Stimulated activated memory B cell treated with anti-CD40 and anti-IgM and Interleukin-4, amounts not matched to agents 10 μg/mL and 1 μg/mL and 100 μg/mL, for 72 hours (primary cell): Measurements from ENCODE around the gene B3GALNT2.
"Not testable (repeated sequence)": the region's sequence is repeated elsewhere in the genome, so short reads cannot be mapped to it uniquely, and the experiment has no call there.

Experiments used
- ATAC-seq: fragments of 150-1000 bp; cut with Tn5 transposase; 2 replicates; pipeline ENCODE4 v1.10.0; 2021
- H3K27ac Mint-ChIP-seq: one replicate; pipeline ENCODE4 v1.8.0; 2022; ENCODE audit warnings: mild to moderate bottlenecking, mixed read lengths
- H3K27me3 Mint-ChIP-seq: one replicate; pipeline ENCODE4 v1.8.0; 2022; ENCODE audit warnings: mixed read lengths
- H3K36me3 Mint-ChIP-seq: one replicate; pipeline ENCODE4 v1.8.0; 2022; ENCODE audit warnings: mixed read lengths
- H3K4me1 Mint-ChIP-seq: one replicate; pipeline ENCODE4 v1.8.0; 2022; ENCODE audit warnings: mixed read lengths
- H3K4me3 Mint-ChIP-seq: one replicate; pipeline ENCODE4 v1.8.0; 2022; ENCODE audit warnings: mild to moderate bottlenecking, moderate library complexity, mixed read lengths
- H3K9me3 Mint-ChIP-seq: one replicate; pipeline ENCODE4 v1.8.0; 2022; ENCODE audit warnings: mixed read lengths

The B3GALNT2 gene

DNA sequence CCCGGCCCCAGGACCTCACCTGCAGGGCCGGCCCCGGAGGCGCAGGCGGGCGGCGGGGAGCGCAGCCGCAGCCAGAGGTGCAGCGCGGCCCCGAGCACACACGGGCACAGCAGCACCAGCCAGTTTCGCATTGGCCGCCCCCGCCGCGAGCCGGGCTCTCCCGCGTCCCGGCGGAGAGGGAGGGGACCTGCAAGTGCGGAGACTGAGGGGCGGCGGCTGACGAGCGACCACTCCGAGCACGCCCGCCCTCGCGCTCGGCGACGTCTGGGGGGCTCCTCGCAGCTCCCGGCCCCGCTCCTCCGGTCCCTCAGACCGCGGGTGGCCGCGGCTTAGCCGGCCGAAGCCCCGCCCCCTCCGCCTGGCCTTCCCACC is at the start of gene B3GALNT2:
TSS of gene B3GALNT2 (minus strand) at position 331 of the 372 bp plus-strand sequence. CDS start at position 131, 200 bp downstream.
- Mint-ChIP-seq H3K4me3 (peak within 1 kb of the TSS; percentile 99), H3K9me3 (no peaks in the 10 kb centered on the region), H3K27ac (peak within 1 kb of the TSS; percentile 98), H3K27me3 (no peaks in the 10 kb centered on the region), H3K4me1 (peaks cover 22% of the 10 kb centered on the region), H3K36me3 (no peaks in the 10 kb centered on the region)
- peak; percentile 82 for ATAC-seq

DNA sequence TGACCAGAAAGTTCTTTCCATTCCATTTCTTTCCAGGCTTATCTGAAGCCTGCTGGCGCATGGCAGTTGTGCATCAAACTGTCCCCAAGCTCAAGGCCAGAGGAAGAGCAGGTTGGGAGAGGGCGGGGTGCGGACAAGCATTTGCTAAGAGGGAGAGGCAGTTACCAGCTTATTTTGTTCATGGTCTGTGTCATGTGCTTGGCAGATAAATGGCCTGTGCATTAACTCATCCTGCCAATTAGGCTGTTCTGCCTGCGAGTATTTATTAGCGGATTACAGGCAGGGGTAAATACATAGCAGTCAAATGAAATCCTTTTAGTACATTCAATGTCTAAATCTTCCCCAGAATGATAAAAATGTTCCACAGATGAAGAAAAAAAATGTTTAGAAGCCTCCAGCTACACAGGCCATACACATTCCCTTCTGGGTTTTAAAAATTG is 48.9 kb upstream of the B3GALNT2 start:
- no peaks in the 10 kb centered on the region for H3K9me3 Mint-ChIP-seq
- H3K4me1 Mint-ChIP-seq: no peaks in the 10 kb centered on the region
- H3K36me3 Mint-ChIP-seq: no peaks in the 10 kb centered on the region
- no peak overlapping the region for H3K4me3 Mint-ChIP-seq
- no peaks in the 10 kb centered on the region for H3K27me3 Mint-ChIP-seq
- no peak for ATAC-seq
- H3K27ac Mint-ChIP-seq: no peak overlapping the region

DNA sequence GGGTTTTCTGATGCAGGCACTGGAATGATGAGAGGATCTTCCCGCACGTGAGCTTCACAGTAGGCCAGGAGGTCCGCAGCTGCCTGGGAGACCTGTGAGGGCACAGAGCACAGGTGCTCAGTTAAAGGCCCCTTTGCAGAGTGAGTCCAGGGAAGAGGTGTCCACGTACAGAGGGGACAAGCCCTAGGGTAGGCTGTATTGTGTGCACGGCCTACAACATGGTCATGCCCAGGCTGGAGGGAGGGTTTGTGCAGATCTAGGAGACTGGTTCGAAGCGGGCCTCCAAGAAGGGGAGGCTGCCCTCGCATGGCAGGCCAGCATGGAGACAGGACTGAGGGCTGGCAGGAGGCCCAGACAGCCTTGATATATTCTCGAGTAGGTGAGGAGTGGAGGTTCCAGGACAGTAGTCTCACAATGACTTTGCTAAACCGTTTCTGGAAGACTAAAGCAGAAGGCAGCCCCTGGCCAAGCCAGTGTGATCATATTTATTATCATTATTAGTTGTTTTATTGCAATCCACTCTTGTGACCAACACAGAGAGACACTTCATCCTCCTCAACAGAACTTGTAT is 48.0 kb upstream of the B3GALNT2 start:
- Mint-ChIP-seq H3K9me3 (no peaks in the 10 kb centered on the region), H3K36me3 (no peaks in the 10 kb centered on the region), H3K27ac (no peak overlapping the region), H3K4me3 (no peak overlapping the region), H3K4me1 (no peaks in the 10 kb centered on the region), H3K27me3 (no peaks in the 10 kb centered on the region)
- ATAC-seq: no peak

DNA sequence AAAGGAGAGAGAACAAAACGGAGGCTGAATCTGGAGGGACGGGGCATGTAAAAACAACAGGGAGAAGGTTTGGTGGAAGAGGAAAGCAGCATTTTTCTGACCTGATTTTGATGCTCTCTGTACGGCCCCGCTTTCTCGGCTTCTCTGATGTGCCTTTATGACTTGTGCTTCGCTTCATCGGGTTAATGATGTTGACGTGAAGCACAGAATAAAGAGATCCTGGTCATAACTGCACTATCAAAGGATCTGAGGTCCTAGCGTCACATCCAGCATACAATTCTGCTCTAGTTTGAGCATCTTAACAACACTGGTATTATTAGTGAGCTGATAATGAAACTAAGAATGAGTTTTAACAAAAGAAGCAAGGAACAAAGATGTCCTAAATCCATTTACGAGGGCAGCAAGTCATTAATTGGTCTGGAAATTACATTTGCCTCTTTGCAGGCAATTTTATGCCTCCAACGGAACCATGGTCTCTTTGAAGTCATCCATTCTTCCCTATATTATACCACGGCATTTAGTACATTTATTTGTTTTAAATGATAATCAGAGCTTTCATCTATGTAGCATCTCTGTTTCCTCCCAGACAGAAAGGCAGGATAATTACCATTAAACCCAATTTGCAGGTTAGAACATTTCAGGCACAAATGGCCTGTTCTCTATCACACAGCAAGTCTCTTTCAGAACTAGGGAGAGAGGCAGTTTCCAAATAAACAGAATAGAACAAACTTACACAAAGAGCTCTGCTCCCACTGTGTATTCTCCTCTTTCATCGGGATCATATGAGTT is 45.3 kb upstream of the B3GALNT2 start:
- no peak for ATAC-seq

DNA sequence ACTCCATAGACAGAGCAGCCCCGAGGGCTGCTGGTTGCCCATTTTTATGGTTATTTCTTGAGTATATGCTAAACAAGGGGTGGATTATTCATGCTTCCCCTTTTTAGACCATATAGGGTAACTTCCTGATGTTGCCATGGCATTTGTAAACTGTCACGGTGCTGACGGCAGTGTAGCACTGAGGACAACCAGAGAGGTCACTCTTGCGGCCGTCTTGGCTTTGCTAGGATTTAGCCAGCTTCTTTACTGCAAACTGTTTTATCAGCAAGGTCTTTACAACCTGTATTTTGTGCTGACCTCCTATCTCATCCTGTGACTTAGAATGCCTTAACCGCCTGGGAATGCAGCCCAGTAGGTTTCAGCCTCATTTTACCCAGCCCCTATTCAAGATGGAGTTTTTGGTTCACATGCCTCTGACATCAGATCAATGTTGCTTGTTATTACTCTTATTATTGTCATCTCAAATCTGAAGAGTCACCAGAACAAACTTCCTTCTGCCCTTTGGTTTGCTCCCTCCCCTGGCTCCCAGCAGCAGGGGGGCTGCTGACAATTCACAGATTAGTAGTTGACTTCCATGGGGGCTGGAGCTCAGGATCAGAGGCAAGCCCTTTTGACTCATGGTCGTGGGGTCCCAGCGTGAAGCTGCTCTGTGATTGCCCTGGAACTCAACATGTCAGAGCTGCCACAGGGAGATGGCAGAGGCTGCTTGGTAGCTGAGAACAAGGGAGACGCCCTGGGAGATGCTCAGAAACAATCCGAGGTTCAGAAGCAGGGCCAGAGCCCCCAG is 42.3 kb upstream of the B3GALNT2 start:
- not testable (repeated sequence) for H3K9me3 Mint-ChIP-seq, H3K36me3 Mint-ChIP-seq, H3K27ac Mint-ChIP-seq, H3K27me3 Mint-ChIP-seq, H3K4me3 Mint-ChIP-seq, ATAC-seq, H3K4me1 Mint-ChIP-seq

More for the DNA sequence above, 45.3 kb upstream of the B3GALNT2 start:
- no peaks in the 10 kb centered on the region for H3K9me3 Mint-ChIP-seq
- H3K4me1 Mint-ChIP-seq: no peaks in the 10 kb centered on the region
- H3K36me3 Mint-ChIP-seq: no peaks in the 10 kb centered on the region
- no peak overlapping the region for H3K27ac Mint-ChIP-seq
- H3K4me3 Mint-ChIP-seq: no peak overlapping the region
- H3K27me3 Mint-ChIP-seq: peaks cover 9% of the 10 kb centered on the region

DNA sequence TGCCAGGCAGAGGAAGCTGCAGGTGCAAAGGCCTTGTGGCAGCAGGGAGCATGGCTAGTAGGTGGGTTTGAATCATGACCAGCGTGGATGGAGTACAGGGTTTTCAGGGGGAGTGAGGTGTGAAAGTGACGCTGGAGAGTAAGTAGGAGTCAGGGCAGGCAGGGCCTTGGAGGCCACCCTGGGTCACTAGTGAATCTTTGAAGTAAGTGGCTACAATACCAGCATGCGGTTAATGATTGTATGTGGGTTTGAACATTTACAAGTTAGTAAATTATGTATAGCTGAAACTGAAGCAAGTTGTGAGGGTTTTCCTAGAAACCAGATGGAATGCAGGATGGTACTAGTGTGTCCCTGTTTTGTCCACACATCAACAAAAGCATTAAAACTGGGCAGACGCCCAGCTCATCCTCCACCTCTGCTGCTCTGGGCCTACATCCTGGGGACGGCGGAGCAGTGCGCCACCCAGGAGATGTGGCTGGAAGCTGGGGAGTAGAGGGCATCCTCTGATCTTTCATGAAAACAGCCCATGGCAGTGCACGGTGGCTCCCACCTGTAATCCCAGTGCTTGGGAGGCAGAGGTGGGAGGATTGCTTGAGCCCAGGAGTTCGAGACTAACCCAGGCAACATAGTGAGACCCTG is 41.2 kb upstream of the B3GALNT2 start:
- H3K27me3 Mint-ChIP-seq: peaks cover 9% of the 10 kb centered on the region
- H3K4me3 Mint-ChIP-seq: no peak overlapping the region
- H3K36me3 Mint-ChIP-seq: no peaks in the 10 kb centered on the region
- ATAC-seq: no peak
- H3K4me1 Mint-ChIP-seq: no peaks in the 10 kb centered on the region
- H3K9me3 Mint-ChIP-seq: no peaks in the 10 kb centered on the region
- H3K27ac Mint-ChIP-seq: no peak overlapping the region

DNA sequence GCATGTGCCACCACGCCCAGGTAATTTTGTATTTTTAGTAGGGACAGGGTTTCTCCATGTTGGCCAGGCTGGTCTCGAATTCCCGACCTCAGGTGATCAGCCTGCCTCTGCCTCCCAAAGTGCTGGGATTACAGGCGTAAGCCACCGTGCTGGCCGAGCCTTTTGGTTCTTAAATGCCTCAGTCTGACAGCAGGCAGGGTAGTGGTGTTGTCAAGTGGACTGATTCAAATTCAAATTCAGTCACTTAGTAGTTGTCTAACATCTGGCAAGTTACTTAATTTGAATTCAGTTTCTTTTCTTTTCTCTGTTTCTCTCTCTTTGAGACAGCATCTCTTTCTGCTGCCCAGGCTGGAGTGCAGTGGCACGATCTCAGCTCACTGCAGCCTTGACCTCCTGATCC is 38.6 kb upstream of the B3GALNT2 start:
- H3K4me1 Mint-ChIP-seq, H3K27ac Mint-ChIP-seq, ATAC-seq, H3K27me3 Mint-ChIP-seq, H3K9me3 Mint-ChIP-seq, H3K4me3 Mint-ChIP-seq, H3K36me3 Mint-ChIP-seq: not testable (repeated sequence)

DNA sequence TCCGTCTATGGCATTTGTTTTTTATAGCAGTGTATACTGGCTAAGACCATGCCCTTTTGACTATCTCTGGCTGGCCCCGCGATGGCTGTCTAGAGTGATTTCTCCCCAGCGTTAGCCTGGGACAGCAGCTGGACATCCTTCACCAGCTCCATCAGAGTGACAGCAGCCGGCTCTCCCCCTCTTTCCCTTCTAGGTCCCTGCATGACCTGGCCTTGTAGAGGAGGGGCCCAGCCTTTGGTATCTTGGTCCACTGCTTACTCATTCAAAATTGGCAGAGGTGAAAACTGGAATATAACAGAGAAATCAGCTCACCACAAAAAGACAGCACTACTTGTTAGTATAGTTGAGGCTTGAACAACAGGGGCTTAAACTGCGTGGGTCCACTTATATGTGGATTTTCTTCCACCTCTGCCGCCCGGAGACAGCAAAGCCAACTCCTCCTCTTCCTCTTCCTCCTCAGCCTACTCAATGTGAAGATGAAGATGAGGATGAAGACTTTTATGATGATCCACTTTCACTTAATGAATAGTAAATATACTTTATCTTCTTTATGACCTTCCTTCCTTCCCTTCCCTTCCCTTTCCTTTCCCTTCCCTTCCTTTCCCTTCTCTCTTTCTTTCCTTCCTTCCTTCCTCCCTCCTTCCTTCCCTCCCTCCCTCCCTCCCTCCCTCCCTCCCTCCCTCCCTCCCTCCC is 29.4 kb upstream of the B3GALNT2 start:
- no peaks in the 10 kb centered on the region for H3K4me1 Mint-ChIP-seq
- no peaks in the 10 kb centered on the region for H3K9me3 Mint-ChIP-seq
- ATAC-seq: no peak
- peaks cover 9% of the 10 kb centered on the region for H3K27me3 Mint-ChIP-seq
- H3K27ac Mint-ChIP-seq: no peak overlapping the region
- H3K36me3 Mint-ChIP-seq: no peaks in the 10 kb centered on the region
- no peak overlapping the region for H3K4me3 Mint-ChIP-seq

DNA sequence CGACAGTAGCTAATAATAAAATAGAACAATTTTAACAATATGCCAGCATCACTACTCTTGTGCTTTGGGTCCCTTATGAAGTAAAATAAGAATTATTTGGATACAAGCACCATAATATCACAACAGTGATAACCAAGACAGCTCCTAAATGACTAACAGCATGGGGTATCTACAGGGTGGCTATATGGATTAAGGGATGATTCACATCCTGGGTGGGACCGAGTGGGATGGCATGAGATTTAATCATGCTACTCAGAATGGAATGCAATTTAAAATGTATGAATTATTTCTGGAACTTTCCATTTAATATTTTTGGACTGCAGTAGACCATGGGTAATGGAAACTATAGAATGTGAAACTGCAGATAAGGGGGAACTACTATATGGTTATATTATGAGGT is 28.1 kb upstream of the B3GALNT2 start:
- no peak overlapping the region for H3K27ac Mint-ChIP-seq
- no peaks in the 10 kb centered on the region for H3K4me1 Mint-ChIP-seq
- no peaks in the 10 kb centered on the region for H3K9me3 Mint-ChIP-seq
- H3K36me3 Mint-ChIP-seq: no peaks in the 10 kb centered on the region
- H3K4me3 Mint-ChIP-seq: no peak overlapping the region
- no peak for ATAC-seq
- peaks cover 9% of the 10 kb centered on the region for H3K27me3 Mint-ChIP-seq

DNA sequence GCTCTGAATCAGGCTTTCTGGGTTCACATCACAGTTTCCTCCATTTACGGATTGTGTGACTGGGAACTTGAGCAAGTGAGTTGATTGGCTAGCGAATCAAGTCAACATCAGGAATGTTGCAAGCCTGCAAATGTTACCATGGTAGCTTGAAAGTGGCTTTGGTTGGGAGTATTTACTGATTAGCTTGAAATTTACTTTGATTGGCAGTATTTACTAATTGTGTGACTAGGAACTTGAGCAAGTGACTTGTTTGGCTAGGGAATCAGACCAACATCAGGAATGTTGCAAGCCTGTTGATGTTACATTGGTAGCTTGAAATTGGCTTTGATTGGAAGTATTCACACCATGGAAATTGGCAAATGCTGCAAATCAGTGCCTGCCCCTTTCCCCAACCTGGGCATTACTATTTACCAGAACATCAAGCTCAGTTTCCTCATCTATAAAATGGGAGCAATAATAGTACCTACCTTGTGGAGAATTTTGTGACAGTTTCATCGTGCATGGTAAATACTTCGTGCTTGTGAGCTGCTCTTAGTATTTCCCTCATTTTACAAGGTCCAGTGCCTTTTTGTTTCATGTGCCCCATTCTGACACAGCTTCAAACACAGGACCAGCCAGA is 23.1 kb upstream of the B3GALNT2 start:
- Mint-ChIP-seq H3K9me3 (no peaks in the 10 kb centered on the region), H3K27ac (no peak overlapping the region), H3K36me3 (no peaks in the 10 kb centered on the region), H3K4me3 (no peak overlapping the region), H3K27me3 (no peaks in the 10 kb centered on the region), H3K4me1 (no peaks in the 10 kb centered on the region)
- no peak for ATAC-seq

DNA sequence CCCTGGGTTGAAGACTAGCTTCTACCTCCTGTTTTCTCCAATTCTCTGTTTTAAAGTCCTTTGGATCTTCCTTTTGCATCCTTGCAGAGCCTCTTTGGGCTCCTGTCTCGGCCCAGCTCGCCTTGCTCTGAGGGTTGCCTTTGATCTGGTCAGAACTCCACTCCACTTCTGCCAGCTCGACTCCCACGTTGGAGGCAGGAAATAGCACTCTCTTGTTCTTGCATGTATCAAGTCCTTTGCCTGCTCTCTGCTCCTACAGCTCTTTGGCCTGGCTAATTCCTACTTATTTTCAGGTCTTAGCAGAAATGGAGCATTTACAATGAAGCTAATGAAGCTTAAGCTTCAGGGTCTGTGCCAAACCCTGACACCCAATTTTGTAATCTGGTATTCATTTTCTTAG is 21.1 kb upstream of the B3GALNT2 start:
- no peak overlapping the region for H3K4me3 Mint-ChIP-seq
- H3K27ac Mint-ChIP-seq: no peak overlapping the region
- no peak for ATAC-seq
- no peaks in the 10 kb centered on the region for H3K9me3 Mint-ChIP-seq
- no peaks in the 10 kb centered on the region for H3K36me3 Mint-ChIP-seq
- no peaks in the 10 kb centered on the region for H3K4me1 Mint-ChIP-seq
- H3K27me3 Mint-ChIP-seq: no peaks in the 10 kb centered on the region

DNA sequence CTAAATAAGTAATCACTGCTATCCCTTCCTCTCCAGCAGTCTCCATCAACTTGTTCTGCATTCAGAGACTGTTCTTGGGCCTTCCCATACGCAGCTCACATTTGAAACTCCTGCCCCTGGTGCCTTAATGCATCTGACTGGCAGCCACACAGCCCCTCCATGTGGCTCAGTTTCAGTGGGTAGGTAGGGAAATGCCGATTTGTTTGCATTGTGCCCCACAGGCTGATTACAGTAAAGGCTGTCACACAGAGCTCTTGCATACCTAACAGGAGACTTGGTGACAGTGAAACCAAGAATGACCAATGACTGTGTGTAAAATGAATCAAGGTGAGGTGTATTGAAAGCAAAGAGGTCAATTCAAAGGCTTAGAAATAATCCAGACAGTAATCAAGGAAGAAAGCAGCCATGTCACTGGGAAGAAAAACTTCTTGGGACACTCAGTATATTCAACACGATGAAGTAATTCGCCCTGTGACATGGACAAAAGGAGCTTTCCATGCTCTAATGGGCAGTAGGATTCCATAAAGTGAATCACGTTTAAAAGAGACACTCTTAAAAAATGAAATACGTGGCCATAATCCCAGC is 12.7 kb upstream of the B3GALNT2 start:
- Mint-ChIP-seq H3K27me3 (peaks cover 17% of the 10 kb centered on the region), H3K9me3 (no peaks in the 10 kb centered on the region), H3K27ac (no peak overlapping the region), H3K4me1 (no peaks in the 10 kb centered on the region), H3K36me3 (no peaks in the 10 kb centered on the region), H3K4me3 (no peak overlapping the region)
- peak; percentile 53 for ATAC-seq

DNA sequence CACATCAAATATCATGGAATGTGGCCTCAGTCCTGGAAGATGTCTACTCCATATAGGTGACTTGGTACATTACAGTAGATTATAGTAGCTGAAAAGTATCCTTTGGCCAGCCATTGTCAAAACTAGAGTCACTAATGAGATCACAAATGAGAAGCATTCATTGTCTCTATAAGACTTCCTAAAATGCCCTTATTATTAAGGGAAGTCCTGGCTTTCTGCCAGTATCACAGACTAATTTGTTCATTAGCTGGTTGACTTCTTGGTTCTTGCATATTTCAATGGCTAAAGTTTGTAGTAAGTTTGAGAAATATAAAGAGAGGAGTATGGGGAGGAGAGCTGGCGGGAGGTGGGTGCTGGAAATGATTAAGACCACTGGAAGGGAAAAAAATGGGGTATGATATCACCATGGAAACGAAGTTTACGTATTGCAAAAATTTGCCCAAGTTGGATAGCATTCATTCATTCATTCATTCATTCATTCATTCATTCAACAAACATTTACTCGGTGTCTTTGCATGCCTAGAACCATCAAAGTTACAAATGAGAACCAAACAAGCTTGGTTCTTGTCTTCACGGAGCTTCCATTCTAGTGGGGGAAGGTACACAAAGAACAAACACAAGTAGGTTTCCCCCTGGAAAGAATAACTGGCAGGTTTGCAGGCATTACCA is 11.7 kb upstream of the B3GALNT2 start:
- ATAC-seq: no peak
- Mint-ChIP-seq H3K27ac (no peak overlapping the region), H3K9me3 (no peaks in the 10 kb centered on the region), H3K36me3 (no peaks in the 10 kb centered on the region), H3K4me1 (no peaks in the 10 kb centered on the region), H3K4me3 (no peak overlapping the region), H3K27me3 (peaks cover 27% of the 10 kb centered on the region)
